HEK293 (cell line): ENCODE data around the gene PTPRN2.

Experiments used
- CTCF ChIA-PET: fragments of 350-600 bp; formaldehyde crosslinking; extraction: SDS; loops from one replicate; lab custom pipeline; 2021; ENCODE audit warnings: antibody characterized with exemption; lab: Yijun Ruan, JAX
- POLR2A ChIA-PET: fragments of 300-600 bp; formaldehyde crosslinking; extraction: SDS; loops from one replicate; lab custom pipeline; 2020; ENCODE audit warnings: antibody characterized with exemption, inconsistent platforms; lab: Yijun Ruan, JAX
- H3K27ac ChIP-seq: fragments of 200-500 bp; sonication (Bioruptor generic); 2 replicates; pipeline ENCODE4 v1.5.1; 2014; ENCODE audit warnings: low read depth, low read length, control low read depth, inconsistent platforms; ENCODE audit errors: extremely low read depth
- H3K36me3 ChIP-seq, 2 experiments: fragments of 200-500 bp in 1 of 2; sonication (Bioruptor generic) in 1 of 2; 1 replicate in 1 of 2; 2 replicates in 1 of 2; pipeline ENCODE4 v1.5.1; 2014 to 2017; ENCODE audit warnings: inconsistent platforms in 2 of 2, low read length in 2 of 2; ENCODE audit not compliant: control insufficient read depth in 2 of 2, insufficient read depth in 1 of 2
- H3K4me1 ChIP-seq: fragments of 200-500 bp; sonication (Bioruptor generic); 2 replicates; pipeline ENCODE4 v1.5.1; 2014; ENCODE audit warnings: mild to moderate bottlenecking, low read length, inconsistent platforms; ENCODE audit not compliant: control insufficient read depth, insufficient read depth
- H3K4me3 ChIP-seq: 2 replicates; pipeline ENCODE4 v1.5.1; 2011; ENCODE audit warnings: low read depth, mild to moderate bottlenecking, control low read depth, low read length, moderate library complexity
- H3K9me3 ChIP-seq: fragments of 200-500 bp; sonication (Bioruptor generic); 2 replicates; pipeline ENCODE4 v1.5.1; 2014; ENCODE audit warnings: low read depth, low read length, inconsistent platforms; ENCODE audit not compliant: control insufficient read depth, insufficient read depth
- GLI2 ChIP-seq: fragments of 450-650 bp; formaldehyde crosslinking; IDR thresholded peaks from 2 replicates; pipeline ENCODE4; 2017; ENCODE audit warnings: missing biosample characterization, missing genetic modification characterization, low read depth, borderline replicate concordance
- KLF10 ChIP-seq: fragments of 450-650 bp; IDR thresholded peaks from 2 replicates; pipeline ENCODE4 v1.5.1; 2018; ENCODE audit warnings: missing biosample characterization, mild to moderate bottlenecking, missing genetic modification characterization
- SETDB1 ChIP-seq: IDR thresholded peaks from one replicate; pipeline ENCODE4 v1.6.1; 2017; ENCODE audit warnings: mild to moderate bottlenecking, low read length, moderate library complexity, mixed read lengths; ENCODE audit not compliant: insufficient read length
- ZNF155 ChIP-seq: fragments of 450-650 bp; formaldehyde crosslinking; IDR thresholded peaks from 2 replicates; pipeline ENCODE4 v1.5.1; 2016; ENCODE audit warnings: missing biosample characterization, missing genetic modification characterization
- ZNF23 ChIP-seq: fragments of 450-650 bp; formaldehyde crosslinking; IDR thresholded peaks from 2 replicates; pipeline ENCODE4 v1.5.1; 2016; ENCODE audit warnings: missing biosample characterization, missing genetic modification characterization, borderline replicate concordance
- ZNF37A ChIP-seq: fragments of 450-650 bp; IDR thresholded peaks from 2 replicates; pipeline ENCODE4 v1.5.1; 2018; ENCODE audit warnings: missing biosample characterization, missing genetic modification characterization
- ZNF394 ChIP-seq: fragments of 450-650 bp; formaldehyde crosslinking; IDR thresholded peaks from 2 replicates; pipeline ENCODE4 v1.5.1; 2016; ENCODE audit warnings: missing biosample characterization, missing genetic modification characterization, mild to moderate bottlenecking, moderate library complexity, borderline replicate concordance
- ZNF549 ChIP-seq: fragments of 450-650 bp; IDR thresholded peaks from 2 replicates; pipeline ENCODE4 v1.5.1; 2018; ENCODE audit warnings: missing biosample characterization, missing genetic modification characterization, mild to moderate bottlenecking, inconsistent platforms, moderate library complexity
- ZNF555 ChIP-seq: fragments of 450-650 bp; formaldehyde crosslinking; conservative IDR thresholded peaks from 2 replicates; pipeline ENCODE4 v1.5.1; 2017; ENCODE audit warnings: missing biosample characterization, mild to moderate bottlenecking, missing genetic modification characterization, inconsistent platforms
- ZNF707 ChIP-seq: fragments of 450-650 bp; formaldehyde crosslinking; IDR thresholded peaks from 2 replicates; pipeline ENCODE4 v1.5.1; 2016; ENCODE audit warnings: missing biosample characterization, missing genetic modification characterization
- ZSCAN30 ChIP-seq: fragments of 450-650 bp; IDR thresholded peaks from 2 replicates; pipeline ENCODE4 v1.5.1; 2018; ENCODE audit warnings: missing biosample characterization, mild to moderate bottlenecking, missing genetic modification characterization, moderate library complexity
- TF ChIP-seq, protein P1 (sequence below): IDR thresholded peaks from 2 replicates; pipeline ENCODE4 v1.6.1; 2011; ENCODE audit warnings: mild to moderate bottlenecking, low read depth, low read length, borderline replicate concordance
- TF ChIP-seq, protein P2 (sequence below): fragments of 450-650 bp; formaldehyde crosslinking; IDR thresholded peaks from 2 replicates; pipeline ENCODE4 v1.5.1; 2016; ENCODE audit warnings: missing biosample characterization, missing genetic modification characterization
- TF ChIP-seq, protein P3 (sequence below): fragments of 450-650 bp; IDR thresholded peaks from 2 replicates; pipeline ENCODE4 v1.5.1; 2018; ENCODE audit warnings: missing biosample characterization, mild to moderate bottlenecking, missing genetic modification characterization
- TF ChIP-seq, protein P4 (sequence below): fragments of 450-650 bp; formaldehyde crosslinking; IDR thresholded peaks from 2 replicates; pipeline ENCODE4 v1.5.1; 2016; ENCODE audit warnings: missing biosample characterization, missing genetic modification characterization, borderline replicate concordance
- TF ChIP-seq, protein P5 (sequence below): fragments of 450-650 bp; formaldehyde crosslinking; IDR thresholded peaks from 2 replicates; pipeline ENCODE4 v1.5.1; 2016; ENCODE audit warnings: missing biosample characterization, missing genetic modification characterization

The PTPRN2 gene

DNA sequence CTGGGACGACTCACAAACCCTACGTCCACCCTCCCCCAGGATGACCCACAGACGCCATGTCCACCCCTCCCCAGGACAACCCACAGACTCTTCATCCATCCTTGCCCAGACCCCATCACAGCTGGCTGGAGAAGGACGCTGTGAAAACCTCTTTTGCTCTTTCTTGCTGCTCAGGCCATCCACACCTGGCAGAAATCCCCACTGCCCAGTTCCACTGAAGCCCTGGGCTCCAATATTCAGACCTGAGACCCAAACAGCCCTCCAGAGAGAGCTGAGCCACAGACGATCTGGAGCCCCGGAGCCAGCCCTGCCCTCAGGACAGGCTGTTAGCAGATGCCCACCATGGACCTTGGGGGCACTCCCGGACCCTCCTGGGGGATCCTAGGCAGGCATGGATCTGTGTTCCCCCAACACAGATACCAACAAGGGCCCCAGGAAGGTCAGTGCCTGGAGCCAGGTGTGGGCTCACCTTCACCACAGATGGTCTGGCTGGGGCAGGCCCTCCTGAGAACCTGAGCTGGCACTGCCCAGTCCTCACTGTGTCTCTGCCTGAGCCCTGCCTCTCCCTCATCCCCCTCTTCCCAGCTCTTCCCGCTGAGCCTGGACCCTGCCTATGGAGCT is 226.2 kb downstream of the PTPRN2 start:
- CTCF ChIA-PET = interaction anchor here (0.7 kb wide), 1 partner anchor 619 kb away, joined by 3 read pairs; no protein-coding TSS in a partner anchor
- TF ChIP-seq, protein P1, sequence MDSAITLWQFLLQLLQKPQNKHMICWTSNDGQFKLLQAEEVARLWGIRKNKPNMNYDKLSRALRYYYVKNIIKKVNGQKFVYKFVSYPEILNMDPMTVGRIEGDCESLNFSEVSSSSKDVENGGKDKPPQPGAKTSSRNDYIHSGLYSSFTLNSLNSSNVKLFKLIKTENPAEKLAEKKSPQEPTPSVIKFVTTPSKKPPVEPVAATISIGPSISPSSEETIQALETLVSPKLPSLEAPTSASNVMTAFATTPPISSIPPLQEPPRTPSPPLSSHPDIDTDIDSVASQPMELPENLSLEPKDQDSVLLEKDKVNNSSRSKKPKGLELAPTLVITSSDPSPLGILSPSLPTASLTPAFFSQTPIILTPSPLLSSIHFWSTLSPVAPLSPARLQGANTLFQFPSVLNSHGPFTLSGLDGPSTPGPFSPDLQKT = no peak
- no peak for TF ChIP-seq ZNF394 (tag by site-specific recombination)
- Histone ChIP-seq H3K4me3 (no peak overlapping the region), H3K36me3 (no peaks in the 10 kb centered on the region), H3K4me1 (no peaks in the 10 kb centered on the region), H3K9me3 (no peaks in the 10 kb centered on the region), H3K27ac (no peak overlapping the region)
- POLR2A ChIA-PET = no interaction called here

DNA sequence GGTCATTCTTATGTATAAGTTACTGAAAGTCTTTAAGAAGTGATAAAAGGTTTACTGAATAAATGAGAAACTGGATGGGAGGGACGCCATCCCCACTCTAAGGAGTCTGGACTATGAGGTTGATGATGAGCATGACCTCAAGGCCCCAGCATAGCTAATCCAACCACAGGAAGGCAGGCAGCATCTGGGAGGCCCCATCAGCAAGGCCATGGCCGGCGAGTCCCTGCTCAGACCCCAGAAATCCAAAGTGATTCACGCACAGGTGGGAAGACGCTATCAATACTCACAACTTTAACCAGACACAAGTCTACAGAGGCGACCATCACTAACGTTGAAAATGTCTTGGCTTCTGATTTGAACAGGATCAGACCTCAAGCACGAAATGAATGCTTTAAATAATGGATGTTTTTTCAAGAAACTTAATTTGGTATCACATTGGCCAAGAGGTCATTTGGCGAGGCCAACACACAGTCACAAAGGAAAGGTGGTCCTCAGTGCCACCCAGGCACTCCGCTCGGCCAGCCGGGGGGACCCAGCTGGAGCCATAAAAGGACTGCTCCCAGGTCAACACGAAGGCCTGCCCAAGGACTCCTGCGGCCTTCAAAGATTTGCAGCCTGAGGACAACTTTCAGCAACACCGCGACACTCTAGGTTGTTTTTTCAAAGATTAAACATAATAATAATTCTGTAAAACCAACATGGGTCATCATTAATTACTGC is 228.5 kb downstream of the PTPRN2 start:
- H3K36me3 ChIP-seq = no peaks in the 10 kb centered on the region
- H3K27ac ChIP-seq = no peak overlapping the region
- TF ChIP-seq GLI2 (tag by site-specific recombination) (no peak), ZNF555 (tag by site-specific recombination) (no peak), ZNF549 (tag by site-specific recombination) (no peak), ZNF155 (tag by site-specific recombination) (no peak), SETDB1 (no peak), ZNF37A (tag by site-specific recombination) (no peak), ZNF23 (tag by site-specific recombination) (no peak), KLF10 (tag by site-specific recombination) (no peak), ZSCAN30 (tag by site-specific recombination) (no peak), ZNF707 (no peak)
- TF ChIP-seq, protein P2, sequence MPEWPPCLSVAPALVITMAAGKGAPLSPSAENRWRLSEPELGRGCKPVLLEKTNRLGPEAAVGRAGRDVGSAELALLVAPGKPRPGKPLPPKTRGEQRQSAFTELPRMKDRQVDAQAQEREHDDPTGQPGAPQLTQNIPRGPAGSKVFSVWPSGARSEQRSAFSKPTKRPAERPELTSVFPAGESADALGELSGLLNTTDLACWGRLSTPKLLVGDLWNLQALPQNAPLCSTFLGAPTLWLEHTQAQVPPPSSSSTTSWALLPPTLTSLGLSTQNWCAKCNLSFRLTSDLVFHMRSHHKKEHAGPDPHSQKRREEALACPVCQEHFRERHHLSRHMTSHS (tag by site-specific recombination) = no peak
- TF ChIP-seq, protein P3, sequence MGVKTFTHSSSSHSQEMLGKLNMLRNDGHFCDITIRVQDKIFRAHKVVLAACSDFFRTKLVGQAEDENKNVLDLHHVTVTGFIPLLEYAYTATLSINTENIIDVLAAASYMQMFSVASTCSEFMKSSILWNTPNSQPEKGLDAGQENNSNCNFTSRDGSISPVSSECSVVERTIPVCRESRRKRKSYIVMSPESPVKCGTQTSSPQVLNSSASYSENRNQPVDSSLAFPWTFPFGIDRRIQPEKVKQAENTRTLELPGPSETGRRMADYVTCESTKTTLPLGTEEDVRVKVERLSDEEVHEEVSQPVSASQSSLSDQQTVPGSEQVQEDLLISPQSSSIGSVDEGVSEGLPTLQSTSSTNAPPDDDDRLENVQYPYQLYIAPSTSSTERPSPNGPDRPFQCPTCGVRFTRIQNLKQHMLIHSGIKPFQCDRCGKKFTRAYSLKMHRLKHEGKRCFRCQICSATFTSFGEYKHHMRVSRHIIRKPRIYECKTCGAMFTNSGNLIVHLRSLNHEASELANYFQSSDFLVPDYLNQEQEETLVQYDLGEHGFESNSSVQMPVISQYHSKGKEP (tag by site-specific recombination) = no peak
- TF ChIP-seq, protein P4, sequence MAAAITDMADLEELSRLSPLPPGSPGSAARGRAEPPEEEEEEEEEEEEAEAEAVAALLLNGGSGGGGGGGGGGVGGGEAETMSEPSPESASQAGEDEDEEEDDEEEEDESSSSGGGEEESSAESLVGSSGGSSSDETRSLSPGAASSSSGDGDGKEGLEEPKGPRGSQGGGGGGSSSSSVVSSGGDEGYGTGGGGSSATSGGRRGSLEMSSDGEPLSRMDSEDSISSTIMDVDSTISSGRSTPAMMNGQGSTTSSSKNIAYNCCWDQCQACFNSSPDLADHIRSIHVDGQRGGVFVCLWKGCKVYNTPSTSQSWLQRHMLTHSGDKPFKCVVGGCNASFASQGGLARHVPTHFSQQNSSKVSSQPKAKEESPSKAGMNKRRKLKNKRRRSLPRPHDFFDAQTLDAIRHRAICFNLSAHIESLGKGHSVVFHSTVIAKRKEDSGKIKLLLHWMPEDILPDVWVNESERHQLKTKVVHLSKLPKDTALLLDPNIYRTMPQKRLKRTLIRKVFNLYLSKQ (tag by site-specific recombination) = no peak
- TF ChIP-seq, protein P5, sequence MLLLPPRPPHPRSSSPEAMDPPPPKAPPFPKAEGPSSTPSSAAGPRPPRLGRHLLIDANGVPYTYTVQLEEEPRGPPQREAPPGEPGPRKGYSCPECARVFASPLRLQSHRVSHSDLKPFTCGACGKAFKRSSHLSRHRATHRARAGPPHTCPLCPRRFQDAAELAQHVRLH (tag by site-specific recombination) = no peak
- CTCF ChIA-PET = no interaction called here
- H3K4me1 ChIP-seq = no peaks in the 10 kb centered on the region
- H3K9me3 ChIP-seq = no peaks in the 10 kb centered on the region
- H3K4me3 ChIP-seq = no peak overlapping the region
- POLR2A ChIA-PET = no interaction called here
